HUES48 (cell line): ENCODE measurements around the gene TSPAN3.

Experiments used
- H3K27ac ChIP-seq: one replicate; pipeline ENCODE4 v1.7.0; 2013; ENCODE audit warnings: low read depth, low read length, inconsistent platforms
- H3K27me3 ChIP-seq: 2 replicates; pipeline ENCODE4 v1.6.1; 2013; ENCODE audit warnings: mild to moderate bottlenecking, low read length; ENCODE audit not compliant: control insufficient read depth, insufficient read depth
- H3K36me3 ChIP-seq: 2 replicates; pipeline ENCODE4 v1.6.1; 2013; ENCODE audit warnings: low read length; ENCODE audit not compliant: control insufficient read depth, insufficient read depth
- H3K4me1 ChIP-seq: 2 replicates; pipeline ENCODE4 v1.6.1; 2013; ENCODE audit warnings: mild to moderate bottlenecking, low read length; ENCODE audit not compliant: control insufficient read depth, insufficient read depth
- H3K4me3 ChIP-seq: 2 replicates; pipeline ENCODE4 v1.5.1; 2013; ENCODE audit warnings: mild to moderate bottlenecking, low read depth, low read length
- H3K9ac ChIP-seq: 2 replicates; pipeline ENCODE4 v1.6.1; 2013; ENCODE audit warnings: mild to moderate bottlenecking, low read depth, low read length, moderate library complexity
- H3K9me3 ChIP-seq: 2 replicates; pipeline ENCODE4 v1.6.1; 2013; ENCODE audit warnings: low read length; ENCODE audit not compliant: control insufficient read depth, insufficient read depth

The TSPAN3 gene

GRCh38 chr15:77032647-77033416, 38.1 kb downstream of the TSPAN3 start:
- H3K36me3 ChIP-seq, result no peaks in the 10 kb centered on the region
- no peaks in the 10 kb centered on the region; the same call in 1 of the 2 replicates for H3K27me3 ChIP-seq
- H3K4me1 ChIP-seq, result peaks cover 8% of the 10 kb centered on the region; the same call in 1 of the 2 replicates
- no peak overlapping the region for H3K4me3 ChIP-seq
- H3K27ac ChIP-seq, result no peak overlapping the region
- H3K9me3 ChIP-seq, result 0 out of 2 replicates have a peak, but pooled peaks cover 4% of the 10 kb centered on the region
- no peak overlapping the region for H3K9ac ChIP-seq

DNA sequence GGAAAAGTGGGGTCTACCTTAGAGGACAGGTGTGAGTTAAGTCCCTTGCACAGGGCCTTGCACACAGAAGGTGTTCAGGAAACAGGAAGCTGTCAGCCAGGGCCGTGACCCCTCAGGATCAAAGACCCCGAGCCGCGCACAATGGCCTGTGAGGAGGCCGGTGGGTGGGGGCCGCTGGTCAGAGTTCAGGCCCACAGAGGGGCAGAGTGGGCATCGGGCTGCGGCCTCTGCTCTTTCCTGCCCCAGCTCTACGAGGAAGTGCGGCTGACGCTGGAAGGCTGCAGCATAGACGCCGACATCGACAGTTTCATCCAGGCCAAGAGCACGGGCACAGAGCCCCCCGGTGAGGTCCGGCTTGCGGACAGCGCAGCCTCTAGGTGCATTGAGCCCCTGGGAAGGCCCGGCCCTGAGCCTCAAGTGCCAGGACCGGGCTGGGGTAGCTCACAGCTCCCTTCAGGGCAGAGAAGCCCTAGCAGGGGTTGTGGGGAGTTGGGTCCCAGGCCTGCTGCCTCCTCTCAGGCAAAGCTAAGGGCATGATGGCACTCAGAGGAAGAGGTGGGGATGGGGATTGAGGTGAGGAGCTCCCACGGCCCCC, 38.8 kb downstream of the TSPAN3 start:
- H3K4me1 ChIP-seq, result peaks cover 8% of the 10 kb centered on the region; the same call in 1 of the 2 replicates
- H3K4me3 ChIP-seq, result no peak overlapping the region
- H3K27ac ChIP-seq, result no peak overlapping the region
- no peaks in the 10 kb centered on the region for H3K9me3 ChIP-seq
- H3K27me3 ChIP-seq, result peaks cover 3% of the 10 kb centered on the region
- no peaks in the 10 kb centered on the region for H3K36me3 ChIP-seq
- H3K9ac ChIP-seq, result no peak overlapping the region

DNA sequence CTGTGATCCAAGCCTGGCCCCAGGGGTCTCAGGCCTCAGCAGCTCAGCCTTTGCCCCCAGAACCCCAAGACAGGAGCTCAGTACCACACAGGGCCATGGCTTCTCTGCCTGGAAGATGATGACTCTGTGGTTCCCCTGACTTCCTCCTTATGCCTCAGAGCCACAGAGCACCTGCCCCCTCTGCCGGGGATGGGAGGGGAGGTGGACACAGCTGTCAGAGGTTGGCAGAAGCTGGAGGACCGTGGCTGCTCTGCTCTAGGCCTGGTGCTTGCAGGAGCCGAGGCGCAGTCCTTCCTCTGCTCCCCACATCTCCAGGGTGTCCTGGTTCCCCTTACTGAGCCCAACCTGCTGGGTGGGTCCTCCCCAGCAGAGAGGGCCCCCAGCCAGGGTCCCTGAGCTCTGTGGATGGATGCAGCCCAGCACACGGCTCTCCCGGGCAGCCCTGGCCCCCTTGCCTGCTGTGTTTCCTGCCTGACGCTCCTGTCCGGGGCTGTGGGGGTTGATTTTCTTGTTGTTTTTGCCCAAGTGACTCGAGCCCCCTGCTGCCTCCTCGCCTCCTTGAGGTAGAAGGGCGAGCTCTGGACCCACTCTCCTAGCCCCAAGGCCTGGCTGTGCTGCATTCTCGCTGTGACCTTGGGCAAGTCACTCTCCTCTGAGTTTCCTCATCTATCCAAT, 39.4 kb downstream of the TSPAN3 start:
- no peak overlapping the region for H3K4me3 ChIP-seq
- H3K36me3 ChIP-seq, result no peaks in the 10 kb centered on the region
- no peak overlapping the region for H3K9ac ChIP-seq
- peaks cover 8% of the 10 kb centered on the region; the same call in 1 of the 2 replicates for H3K4me1 ChIP-seq
- H3K27me3 ChIP-seq, result peaks cover 3% of the 10 kb centered on the region
- no peaks in the 10 kb centered on the region for H3K9me3 ChIP-seq
- no peak overlapping the region for H3K27ac ChIP-seq

- no peak overlapping the region for H3K9ac ChIP-seq
- H3K27me3 ChIP-seq, result peaks cover 3% of the 10 kb centered on the region
- no peak overlapping the region for H3K27ac ChIP-seq
- peaks cover 8% of the 10 kb centered on the region; the same call in 1 of the 2 replicates for H3K4me1 ChIP-seq
- no peaks in the 10 kb centered on the region for H3K36me3 ChIP-seq
- no peaks in the 10 kb centered on the region for H3K9me3 ChIP-seq
- no peak overlapping the region for H3K4me3 ChIP-seq
These were observed 40.0 kb downstream of the TSPAN3 start for GRCh38 chr15:77030928-77031375.

GRCh38 chr15:77030048-77030927, 40.6 kb downstream of the TSPAN3 start:
- H3K4me1 ChIP-seq, result peaks cover 8% of the 10 kb centered on the region; the same call in 1 of the 2 replicates
- peak overlapping the region; percentile 15 for H3K27ac ChIP-seq
- no peaks in the 10 kb centered on the region for H3K36me3 ChIP-seq
- H3K9me3 ChIP-seq, result no peaks in the 10 kb centered on the region
- peaks cover 3% of the 10 kb centered on the region for H3K27me3 ChIP-seq
- H3K9ac ChIP-seq, result no peak overlapping the region
- no peak overlapping the region for H3K4me3 ChIP-seq

DNA sequence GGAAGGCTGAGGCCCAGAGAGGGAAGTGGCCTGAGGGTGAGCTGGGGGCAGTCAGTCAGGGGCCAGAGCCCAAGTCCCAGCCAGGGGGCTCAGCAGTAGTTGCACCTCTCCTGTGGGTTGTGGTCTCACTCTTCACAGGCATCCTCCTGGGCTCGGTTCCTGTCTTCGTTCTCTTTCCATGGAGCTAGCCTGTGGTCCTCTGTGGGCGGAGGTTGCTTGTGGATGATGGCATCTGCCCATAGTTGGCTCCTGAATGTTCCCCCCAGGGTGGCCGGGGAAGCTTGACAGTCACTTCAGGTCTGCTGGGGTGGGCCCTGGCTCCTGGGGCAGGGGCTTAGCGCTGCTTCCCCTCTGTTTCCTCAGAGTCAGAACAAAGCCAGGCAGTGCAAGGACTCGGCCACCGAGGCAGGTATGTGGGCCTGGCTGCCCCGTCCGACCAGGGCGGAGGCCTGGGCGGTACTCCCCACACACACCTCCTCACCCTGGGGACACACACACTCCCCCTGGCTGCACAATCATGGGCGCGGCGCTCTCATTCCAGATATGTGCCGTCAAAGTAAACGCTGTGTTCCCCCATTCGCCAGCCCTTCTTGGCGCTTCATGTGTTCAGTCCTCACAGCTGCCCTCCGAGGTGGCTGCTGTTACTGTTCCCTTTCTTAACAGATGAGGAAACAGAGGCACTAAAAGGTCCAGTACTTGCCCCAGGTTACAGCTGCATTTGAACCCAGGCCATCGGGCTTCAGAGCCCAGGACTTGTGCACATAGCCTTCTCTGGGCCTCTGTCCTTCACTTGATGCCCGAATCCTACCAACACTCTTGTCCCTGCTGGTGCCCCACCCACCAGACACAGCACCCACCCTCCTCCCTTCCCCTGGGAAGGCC, 41.5 kb downstream of the TSPAN3 start:
- peaks cover 3% of the 10 kb centered on the region for H3K27me3 ChIP-seq
- no peak overlapping the region for H3K27ac ChIP-seq
- H3K9me3 ChIP-seq, result no peaks in the 10 kb centered on the region
- no peaks in the 10 kb centered on the region for H3K36me3 ChIP-seq
- no peak overlapping the region for H3K4me3 ChIP-seq
- peaks cover 8% of the 10 kb centered on the region; the same call in 1 of the 2 replicates for H3K4me1 ChIP-seq
- H3K9ac ChIP-seq, result no peak overlapping the region

- Histone ChIP-seq H3K9me3 (no peaks in the 10 kb centered on the region), H3K36me3 (no peaks in the 10 kb centered on the region), H3K4me3 (peak overlapping the region; percentile 51; the same call in 1 of the 2 replicates), H3K27me3 (peaks cover 3% of the 10 kb centered on the region), H3K9ac (no peak overlapping the region), H3K27ac (no peak overlapping the region), H3K4me1 (peaks cover 8% of the 10 kb centered on the region; the same call in 1 of the 2 replicates)
These were observed 42.3 kb downstream of the TSPAN3 start for GRCh38 chr15:77028451-77029165.

DNA sequence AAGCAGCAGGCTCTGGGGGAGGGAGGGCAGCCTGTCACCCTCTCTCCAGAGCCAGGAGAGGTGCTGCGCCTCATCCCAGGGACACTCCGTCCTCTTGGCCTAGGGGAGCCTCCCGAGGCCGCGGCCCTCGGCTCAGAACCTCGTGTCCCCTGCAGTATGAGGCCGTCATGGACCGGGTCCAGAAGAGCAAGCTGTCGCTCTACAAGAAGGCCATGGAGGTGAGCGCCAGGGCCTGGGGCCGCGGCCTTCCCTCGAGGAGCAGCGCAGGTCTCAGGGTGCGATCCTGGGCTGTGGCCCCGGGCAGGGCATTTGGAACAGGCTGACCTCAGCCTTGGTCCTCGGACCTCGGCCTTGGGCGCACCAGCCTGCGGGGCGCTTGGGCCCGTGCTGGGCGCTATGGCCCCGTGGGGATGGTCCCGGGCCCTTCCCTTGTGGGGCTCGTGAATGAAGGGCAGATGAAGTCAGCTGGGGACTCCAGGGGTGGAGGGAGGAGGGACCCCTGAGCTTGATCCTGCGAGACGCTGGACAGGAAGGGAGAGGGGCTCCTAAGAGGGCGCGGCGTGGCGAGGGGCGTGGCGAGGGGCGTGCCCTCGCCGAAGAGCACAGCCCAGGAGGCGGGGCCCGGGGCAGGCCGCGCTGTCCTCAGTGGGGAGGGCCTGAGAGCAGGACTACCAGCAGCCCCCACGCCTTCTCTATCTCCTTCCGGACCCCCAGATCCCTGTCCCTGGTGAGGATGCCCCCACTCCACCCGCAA, 43.0 kb downstream of the TSPAN3 start:
- Histone ChIP-seq H3K9me3 (no peaks in the 10 kb centered on the region), H3K4me1 (peaks cover 8% of the 10 kb centered on the region; the same call in 1 of the 2 replicates), H3K27ac (no peak overlapping the region), H3K4me3 (peak overlapping the region; percentile 51; the same call in 1 of the 2 replicates), H3K9ac (no peak overlapping the region), H3K27me3 (peaks cover 3% of the 10 kb centered on the region), H3K36me3 (no peaks in the 10 kb centered on the region)
